GM19467 (cell line): ENCODE results near the gene ZBTB8A.
"Not testable (repeated sequence)": the region's sequence is repeated elsewhere in the genome, so short reads cannot be mapped to it uniquely, and the experiment has no call there.

ENCODE experiments used
- ATAC-seq: cut with Tn5 transposase; IDR thresholded peaks from one replicate; pipeline ENCODE4 v1.9.1; 2021; ENCODE audit warnings: mild to moderate bottlenecking, moderate library complexity; ENCODE audit not compliant: unreplicated experiment

ZBTB8A gene

DNA sequence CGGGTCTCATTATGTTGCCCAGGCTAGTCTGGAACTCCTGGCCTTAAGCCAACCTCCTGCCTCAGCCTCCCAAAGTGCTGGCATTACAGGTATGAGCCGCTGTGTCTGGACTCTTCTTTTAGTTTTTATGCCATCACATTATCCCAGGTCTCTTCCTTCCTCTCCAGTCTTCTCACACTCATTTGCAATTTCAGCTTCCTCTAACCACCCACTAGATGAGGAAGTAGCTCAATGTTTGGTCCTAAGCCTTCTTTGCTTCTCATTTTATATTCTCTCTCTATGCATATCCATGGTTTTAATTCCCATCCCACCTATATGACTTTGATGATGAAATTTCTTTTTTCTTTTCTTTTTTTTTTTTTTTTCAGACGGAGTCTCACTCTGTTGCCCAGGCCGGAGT is 3.1 kb upstream of the ZBTB8A start:
- ATAC-seq: no peak

DNA sequence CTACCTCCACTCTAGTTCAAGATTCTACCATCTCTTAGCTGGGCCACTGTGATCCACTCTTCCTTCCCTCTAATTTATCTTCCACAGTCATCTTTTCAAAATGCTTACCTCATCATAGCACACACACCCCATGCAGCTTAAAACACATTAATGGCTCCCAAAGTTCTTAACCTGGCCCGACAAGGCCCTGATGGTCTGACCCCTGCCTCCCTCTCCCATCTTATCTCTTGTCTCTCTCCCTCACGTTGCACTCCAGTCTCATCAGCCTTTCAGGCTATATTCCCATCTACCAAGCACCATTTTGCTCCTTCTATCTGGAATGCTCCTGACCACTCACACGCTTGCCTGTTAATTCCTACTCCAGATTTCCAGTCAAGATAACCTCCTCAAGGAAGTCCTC is 2.5 kb upstream of the ZBTB8A start:
- no peak for ATAC-seq

DNA sequence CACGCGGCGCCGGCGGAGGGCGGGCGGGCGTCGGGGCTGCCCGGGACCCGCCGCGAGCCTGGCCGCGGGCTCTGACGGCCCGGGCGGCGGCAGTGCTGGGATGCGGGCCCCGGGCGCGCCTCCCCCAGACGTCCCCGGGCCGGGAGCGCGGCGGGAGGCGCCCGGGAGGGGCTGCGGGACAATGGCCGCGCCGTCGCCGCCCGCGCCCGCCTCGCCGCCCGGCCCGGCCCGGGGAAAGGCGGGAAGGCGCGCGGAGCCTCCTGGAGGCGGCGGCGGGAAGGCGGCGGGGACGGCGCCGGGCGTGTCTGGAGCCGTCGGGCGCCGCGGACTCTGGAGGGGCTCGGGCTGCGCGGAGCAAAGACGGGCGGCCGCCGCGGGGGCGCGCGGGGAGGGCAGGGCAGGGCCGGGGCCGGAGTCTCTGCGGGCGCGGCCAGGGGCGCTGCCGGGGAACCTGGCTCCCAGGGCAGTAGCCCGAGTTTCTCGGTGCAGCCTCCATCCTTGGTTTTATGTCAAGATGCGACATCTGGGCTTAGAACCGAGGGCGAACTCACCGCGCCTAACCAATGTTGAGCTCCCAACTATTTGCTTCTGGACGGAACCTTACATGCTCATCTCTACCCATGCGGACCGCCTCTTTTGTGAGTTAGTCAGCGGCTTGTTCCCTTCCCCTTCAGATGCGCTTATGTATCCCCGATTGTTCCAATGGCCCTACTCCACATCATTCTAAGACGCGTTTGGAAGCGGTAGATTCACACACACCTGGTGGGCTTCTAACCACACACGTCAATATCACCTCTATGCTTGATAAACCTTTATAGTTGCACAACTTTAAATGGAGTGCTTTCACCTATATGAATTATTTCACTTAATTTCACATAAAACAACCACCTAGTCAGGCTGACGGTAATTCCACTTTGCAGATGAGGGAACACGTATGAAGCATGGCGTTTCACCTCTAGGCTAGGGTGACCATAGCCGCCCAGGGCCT is 651 bp downstream of the ZBTB8A start:
- ATAC-seq: no peak

DNA sequence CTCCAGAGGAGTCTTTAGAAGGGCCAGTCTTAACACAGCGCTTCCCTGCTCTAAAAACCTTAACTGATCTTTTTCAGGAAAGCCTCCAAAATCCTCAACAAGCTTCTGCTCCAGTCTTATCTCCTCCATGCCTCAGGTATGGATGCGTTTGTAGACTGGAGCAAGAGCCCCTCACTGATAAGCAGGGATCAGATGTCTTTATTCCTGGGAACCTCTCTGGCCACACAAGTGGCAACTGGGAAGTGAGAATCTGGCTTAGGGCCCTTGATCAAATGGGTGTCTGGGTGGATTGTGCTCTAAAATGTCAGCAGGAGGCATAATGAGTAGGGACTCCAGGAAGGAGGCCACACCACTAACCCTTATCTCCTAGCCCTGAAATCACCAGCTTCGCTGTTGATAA is 1.4 kb downstream of the ZBTB8A start:
- no peak for ATAC-seq

DNA sequence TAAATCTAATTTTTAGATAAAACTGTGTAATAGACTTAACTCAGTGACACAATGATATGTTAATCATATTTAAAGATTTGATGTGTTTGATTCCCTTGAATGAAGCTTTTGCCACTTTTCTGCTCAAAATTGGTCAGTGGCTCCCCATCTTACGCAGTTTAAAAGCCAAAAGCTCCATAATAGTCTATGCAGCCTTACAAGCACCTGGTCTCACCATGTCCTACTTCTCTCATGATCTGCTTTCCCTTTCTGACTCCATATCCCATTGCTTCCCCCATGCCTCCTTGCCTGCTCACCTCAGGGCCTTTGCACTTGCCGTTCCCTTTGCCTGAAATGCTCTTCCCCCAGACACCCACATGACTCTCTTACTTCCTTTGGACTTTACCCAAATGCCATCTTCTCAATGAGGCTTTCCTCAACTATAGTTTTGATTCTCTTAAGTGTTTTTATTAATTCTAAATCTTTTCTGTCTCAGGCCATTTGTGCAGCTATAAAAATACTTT is 1.9 kb downstream of the ZBTB8A start:
- no peak for ATAC-seq

DNA sequence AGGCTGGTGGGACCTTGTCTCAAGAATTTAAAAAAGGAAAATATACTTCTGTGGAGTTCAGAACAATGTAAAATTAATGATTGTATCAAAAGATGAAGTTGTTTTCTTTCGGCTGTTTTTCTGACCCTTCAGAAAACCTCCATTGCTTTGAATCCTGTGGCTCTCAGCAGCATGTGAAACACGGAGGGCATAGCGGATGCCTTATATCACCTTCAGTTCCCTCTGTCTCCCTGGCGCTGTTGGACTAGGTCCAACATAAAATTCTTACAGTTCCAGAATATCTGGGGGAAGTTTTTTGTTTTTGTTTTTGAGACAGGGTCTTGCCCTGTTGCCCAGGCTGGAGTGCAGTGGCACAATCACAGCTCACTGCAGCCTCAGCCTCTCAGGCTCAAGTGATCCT is 7.4 kb downstream of the ZBTB8A start:
- ATAC-seq: no peak

DNA sequence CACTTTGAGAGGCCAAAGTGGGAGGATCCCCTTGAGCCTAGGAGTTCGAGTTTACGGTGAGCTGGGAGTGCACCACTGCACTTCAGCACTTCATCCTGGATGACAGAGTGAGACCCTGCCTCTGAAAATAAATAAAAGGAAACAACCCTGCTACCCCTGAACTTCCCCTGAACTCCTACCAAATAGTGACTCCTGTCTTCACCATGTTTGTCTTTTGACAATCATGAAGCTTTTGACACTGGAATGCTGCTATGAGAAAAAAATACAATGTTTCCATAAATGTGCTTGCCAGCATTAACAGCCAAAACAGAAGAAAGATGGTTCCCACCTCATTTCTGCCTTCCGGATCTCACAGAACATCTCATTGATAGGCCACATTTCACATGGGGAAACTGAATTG is 10.4 kb downstream of the ZBTB8A start:
- no peak for ATAC-seq

DNA sequence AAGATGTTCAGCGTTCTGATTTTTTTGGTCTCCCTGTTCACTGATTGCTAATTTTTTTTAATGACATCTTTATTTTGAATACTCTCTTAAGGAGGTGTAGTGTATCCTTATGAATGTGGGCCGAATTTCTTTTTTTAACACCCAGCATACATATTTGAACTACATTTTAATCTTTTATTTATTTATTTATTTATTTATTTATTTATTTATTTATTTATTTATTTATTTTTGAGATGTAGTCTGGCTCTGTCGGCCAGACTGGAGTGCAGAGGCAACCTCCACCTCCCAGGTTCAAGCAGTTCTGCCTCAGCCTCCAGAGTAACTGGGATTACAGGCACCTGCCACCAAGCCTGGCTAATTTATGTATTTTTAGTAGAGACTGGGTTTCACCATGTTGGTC is 15.1 kb downstream of the ZBTB8A start:
- no peak for ATAC-seq

DNA sequence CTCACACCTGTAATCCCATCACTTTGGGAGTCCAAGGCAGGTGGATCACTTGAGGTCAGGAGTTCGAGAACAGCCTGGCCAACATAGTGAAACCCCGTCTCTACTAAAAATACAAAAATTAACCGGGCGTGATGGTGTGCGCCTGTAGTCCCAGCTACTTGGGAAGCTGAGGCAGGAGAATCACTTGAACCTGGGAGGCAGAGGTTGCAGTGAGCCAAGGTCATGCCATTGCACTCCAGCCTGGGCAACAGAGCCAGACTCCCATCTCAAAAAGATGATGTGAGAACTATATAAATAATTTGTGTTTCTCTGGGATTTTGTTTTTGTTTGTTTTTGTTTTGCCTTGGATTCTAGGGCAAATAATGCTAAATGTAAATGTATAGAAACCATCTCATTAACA is 17.8 kb downstream of the ZBTB8A start:
- not testable (repeated sequence) for ATAC-seq

DNA sequence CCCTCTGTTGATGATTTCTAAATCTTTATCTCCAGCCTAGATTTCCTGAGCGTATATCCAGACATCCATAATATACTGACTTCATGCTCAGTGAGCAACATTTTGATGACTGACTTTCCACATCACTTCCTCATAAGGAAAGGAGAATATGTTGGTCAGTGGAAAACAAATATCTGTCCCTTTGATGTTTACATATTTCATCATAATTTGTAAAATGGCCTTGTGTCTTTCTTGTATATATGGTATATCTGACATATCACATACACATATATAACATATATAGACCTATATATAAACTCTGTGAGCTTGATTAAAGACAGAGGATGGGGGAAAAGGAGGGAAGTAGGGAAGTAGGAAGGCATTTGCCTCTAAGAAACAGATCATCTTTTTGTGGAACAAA is 18.6 kb downstream of the ZBTB8A start:
- no peak for ATAC-seq

DNA sequence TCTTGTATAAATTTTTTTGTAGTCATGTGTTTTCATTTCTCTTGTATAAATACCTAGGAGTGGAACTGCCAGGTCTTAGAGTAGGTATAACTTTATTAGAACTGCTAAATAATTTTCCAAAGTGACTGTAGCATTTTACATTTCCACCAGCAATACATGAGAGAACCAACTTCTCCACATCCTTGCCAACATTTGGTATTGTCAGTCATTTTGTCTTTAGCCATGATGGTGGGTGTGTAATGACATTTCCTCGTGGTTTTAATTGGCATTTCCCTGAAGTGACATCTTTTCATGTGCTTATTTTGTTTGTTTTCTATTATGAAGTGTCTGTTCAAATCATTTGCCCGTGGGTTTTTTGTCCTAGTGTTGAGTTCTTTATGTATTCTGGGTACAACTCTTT is 29.7 kb downstream of the ZBTB8A start:
- ATAC-seq: no peak

DNA sequence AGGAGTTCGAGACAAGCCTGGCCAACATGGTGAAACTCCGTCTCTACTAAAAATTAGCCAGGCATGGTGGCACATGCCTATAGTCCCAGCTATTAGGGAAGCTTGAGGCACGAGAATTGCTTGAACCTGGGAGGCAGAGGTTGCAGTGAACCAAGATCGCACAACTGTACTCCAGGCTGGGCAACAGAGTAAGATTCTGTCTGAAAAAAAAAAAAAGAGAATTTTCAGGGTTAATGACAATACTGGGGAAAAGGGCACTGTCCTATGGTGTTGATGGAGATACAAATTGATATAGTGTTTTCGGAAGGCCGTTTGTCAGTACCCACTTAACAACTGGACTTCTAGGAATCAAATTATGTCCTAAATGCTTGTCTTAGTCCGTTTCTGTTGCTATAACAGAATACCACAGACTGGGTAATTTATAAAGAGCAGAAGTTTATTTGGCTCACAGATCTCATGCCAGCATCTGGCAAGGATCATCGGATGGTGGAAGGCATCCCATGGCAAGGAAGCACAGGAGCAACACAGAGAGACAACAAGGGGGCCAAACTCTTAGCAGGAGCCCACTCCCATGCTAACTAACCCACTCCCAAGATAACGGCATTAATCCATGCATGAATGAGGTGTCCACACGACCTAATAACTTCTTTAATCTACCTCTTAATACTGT is 41.3 kb downstream of the ZBTB8A start:
- ATAC-seq: no peak

DNA sequence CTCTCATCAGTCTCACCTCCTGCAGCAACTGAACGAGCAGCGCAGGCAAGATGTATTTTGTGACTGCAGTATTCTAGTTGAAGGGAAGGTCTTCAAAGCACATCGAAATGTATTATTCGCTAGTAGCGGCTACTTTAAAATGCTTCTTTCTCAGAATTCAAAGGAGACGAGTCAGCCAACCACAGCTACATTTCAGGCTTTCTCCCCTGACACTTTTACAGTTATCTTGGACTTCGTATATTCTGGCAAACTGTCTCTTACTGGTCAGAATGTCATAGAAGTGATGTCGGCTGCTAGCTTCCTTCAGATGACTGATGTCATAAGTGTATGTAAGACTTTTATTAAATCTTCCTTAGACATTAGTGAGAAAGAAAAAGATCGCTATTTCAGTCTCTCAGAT is 53.7 kb downstream of the ZBTB8A start:
- no peak for ATAC-seq

DNA sequence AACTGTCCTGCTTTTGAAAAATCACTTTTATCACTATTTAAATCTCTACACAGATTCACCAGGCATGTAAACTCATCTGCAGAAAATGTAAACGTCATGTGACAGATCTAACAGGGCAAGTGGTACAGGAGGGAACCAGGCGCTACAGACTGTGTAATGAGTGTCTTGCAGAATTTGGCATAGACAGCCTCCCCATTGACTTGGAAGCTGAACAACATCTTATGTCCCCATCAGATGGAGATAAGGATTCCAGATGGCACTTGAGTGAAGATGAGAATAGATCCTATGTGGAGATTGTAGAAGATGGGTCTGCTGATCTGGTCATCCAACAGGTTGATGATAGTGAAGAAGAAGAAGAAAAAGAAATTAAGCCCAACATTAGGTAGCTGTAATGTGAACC is 60.8 kb downstream of the ZBTB8A start:
- ATAC-seq: no peak

DNA sequence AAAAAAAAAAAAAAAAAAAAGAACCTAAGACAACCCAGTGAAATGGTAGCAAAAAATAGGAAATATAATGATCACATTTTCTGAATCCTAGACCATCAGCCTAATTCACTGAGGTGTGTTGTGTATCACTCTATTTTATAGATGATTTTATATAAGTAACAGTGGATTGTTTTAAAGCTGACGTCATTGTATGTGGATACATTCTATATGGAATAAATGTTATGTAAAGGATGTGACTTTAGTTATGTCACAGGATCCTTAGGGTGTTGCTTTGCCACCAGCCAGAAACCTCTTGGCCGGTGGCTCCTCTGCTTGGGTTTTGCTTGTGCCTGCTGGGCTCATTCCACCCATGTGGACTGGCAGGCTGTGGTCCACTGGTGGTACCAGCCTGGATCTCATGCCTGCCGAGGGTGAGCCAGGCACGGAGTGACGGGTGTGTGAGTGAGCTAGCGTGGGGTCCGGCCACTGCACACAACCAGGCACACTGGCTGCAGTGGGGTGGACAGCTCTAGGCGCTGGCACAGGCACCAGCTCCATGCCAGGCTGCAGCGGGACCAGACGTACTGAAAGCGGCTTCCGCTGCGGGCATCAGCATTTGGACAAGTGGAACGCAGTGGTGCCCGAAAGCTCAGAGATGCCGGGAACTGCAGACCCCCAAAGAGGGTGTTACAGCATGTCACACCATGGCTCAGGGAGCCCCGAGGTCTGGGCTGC is 66.6 kb downstream of the ZBTB8A start:
- ATAC-seq: no peak

DNA sequence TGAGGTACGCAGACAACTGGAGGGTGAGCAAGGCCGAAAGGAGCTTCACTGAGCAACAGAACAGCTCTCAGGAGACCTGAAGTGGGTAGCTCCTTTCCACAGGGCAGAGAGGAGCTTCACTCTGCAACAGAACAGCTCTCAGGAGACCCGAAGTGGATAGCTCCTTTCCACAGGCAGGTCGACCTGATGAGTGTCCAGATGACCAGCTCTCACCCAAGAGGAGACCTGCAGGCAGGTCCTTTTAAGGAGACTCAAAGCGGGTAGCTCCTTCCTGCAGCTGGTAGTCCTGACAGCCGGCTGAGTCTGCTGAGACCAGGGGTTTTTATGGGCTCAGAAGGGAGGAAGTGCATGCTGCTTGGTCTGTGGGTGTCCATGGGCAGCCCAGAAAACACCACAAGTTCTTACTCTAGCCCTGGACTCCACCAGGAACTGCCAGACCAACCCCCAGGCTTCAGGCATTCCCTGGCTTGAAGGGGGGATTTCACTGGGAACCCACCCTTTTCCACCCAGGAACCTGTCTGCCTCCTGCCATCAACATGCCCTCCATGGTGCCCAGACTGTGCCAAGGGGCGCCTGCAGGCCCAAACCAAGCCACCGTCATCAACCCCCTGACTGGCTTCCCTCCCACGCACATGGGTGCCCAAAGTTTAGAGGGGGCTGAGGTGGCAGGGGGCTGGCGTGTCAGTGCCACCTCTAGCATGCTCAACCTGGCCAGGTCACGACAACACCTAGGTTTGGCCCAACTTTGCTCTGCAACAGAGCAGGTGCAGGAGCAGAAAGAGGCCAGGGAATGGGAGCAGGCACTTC is 67.5 kb downstream of the ZBTB8A start:
- ATAC-seq: no peak

DNA sequence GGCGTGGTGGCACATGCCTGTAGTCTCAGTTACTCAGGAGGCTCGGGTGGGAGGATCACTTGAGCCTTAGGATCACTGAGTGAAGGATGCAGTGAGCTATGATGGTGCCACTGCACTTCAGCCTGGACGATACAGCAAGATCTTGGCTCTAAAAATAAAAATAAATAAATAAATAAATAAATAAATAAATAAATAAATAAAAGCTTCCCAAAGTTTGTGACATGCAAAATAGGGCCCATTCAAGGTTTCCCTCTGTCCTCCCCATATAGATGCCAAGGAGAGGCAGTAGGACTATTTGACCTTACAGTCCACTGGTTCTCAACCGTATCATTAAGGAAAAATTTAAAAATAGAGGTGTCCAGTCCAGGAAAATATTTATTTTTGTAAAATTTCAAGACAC is 70.0 kb downstream of the ZBTB8A start:
- no peak for ATAC-seq

DNA sequence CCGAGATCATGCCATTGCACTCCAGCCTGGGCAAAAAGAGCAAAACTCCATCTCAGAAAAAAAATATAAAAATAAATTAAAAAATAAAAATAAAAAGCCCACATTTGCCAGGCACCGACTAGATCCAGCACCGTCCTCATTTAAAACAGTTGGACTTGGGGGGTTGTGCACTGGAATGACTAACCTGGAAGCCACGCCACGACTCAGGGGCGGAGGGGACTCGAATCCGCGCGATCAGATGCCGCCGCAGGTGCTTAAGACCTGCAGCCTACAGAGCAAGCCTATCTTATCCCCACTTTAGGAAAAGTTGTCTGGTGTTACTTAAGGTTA is 72.6 kb downstream of the ZBTB8A start:
- no peak for ATAC-seq

DNA sequence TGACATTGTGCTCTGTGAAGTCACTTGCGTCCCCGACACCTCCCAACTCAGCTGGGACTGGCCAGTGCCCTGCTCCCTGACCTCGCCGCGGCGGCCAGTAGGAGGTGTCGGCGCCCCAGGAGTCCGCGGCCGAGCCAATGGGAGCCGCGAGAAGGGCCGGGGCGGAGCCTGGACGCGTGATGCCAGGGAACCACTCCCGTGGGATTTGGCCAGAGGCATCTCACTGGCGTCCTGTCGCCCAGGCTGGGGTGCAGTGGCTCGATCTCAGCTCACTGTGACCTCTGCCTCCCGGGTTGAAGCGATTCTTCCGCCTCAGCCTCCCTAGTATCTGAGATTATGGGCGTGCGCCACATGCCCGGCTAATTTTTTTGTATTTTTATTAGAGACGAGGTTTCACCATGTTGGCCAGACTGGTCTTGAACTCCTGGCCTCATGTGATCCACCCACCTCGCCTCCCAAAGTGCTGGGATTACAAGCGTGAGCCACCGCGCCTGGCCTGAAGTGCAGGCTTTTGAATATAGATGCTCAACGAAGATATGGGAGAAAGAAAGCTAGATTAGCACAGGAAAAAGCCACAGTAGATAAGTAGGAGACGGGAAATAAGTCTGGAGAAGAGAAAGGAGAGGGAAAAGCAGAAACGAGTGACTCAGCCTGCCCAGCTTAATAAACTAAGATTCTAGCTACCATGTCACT is 73.1 kb downstream of the ZBTB8A start:
- no peak for ATAC-seq

DNA sequence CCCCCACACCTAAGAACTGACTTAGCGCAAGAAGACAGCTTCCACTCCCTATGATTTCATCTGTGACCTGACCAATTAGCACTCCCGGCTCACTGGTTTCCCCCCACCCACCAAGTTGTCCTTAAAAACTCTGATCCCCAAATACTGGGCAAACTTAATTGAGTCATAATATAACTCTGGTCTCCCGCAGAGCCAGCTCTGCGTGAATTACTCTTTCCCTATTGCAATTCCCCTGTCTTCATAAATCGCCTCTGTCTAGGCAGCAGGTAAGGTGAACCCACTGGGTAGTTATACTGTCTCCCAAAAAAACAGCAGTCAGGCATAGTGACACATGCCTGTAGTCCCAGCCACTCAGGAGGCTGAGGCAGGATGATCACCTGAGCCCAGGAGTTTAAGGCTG is 74.2 kb downstream of the ZBTB8A start:
- ATAC-seq: no peak
